HCT116 (cell line): ENCODE results near the gene DAPK1. TPM values are rescaled to one million over a fixed set of nuclear protein-coding genes. Genes with fewer than 3 reads are reported as not detected.

ENCODE experiments used
- ATAC-seq: fragments of 200-7000 bp; cut with Tn5 transposase; 2 replicates; pipeline ENCODE4 v1.9.1; 2020; ENCODE audit warnings: mild to moderate bottlenecking, moderate library complexity
- BruUV-seq: library from RNA; stranded (reverse); fragments of 400-500 nt; replicated peaks from 2 replicates; lab custom pipeline; 2021; lab: Mats Ljungman, UMichigan
- CTCF ChIA-PET: fragments of 300-600 bp; sonication (Branson Sonifier 250); formaldehyde crosslinking; loops from one replicate; lab custom pipeline; 2021; ENCODE audit warnings: antibody characterized with exemption; lab: Charles Lee
- POLR2A ChIA-PET: fragments of 300-600, 350-600 bp; sonication (Branson Sonifier 250); formaldehyde crosslinking; loops from one replicate; lab custom pipeline; 2021; ENCODE audit warnings: antibody characterized with exemption; lab: Charles Lee
- RAD21 ChIA-PET, 2 experiments: fragments of 300-600 bp; sonication (Branson Sonifier 250); formaldehyde crosslinking; loops; one replicate each; lab custom pipeline; 2023; ENCODE audit warnings: low total read pairs in 2 of 2; ENCODE audit not compliant: uncharacterized antibody in 2 of 2, unreplicated experiment in 2 of 2, low non-redundant PET in 1 of 2; lab: Charles Lee
- DNase-seq: peaks from one replicate; pipeline ENCODE4 v3.0.0-alpha.2; 2010; ENCODE audit warnings: low read depth, low spot score
- H2AFZ ChIP-seq: fragments of 200-600 bp; shearing (Covaris generic), sonication (generic); 2 replicates; pipeline ENCODE4 v1.6.1; 2017; ENCODE audit warnings: low read depth, mixed run types, mixed read lengths, antibody characterized with exemption, low read length; ENCODE audit not compliant: poor library complexity, severe bottlenecking
- H3K27ac ChIP-seq: 2 replicates; pipeline ENCODE4 v1.5.1; 2012; ENCODE audit warnings: low read depth, low read length
- H3K27me3 ChIP-seq: fragments of 200-600 bp; sonication (generic); 2 replicates; pipeline ENCODE4 v1.6.1; 2016; ENCODE audit warnings: mixed run types, low read length, mixed read lengths; ENCODE audit not compliant: insufficient read depth
- H3K36me3 ChIP-seq, 2 experiments: fragments of 200-500 bp in 1 of 2; fragments of 200-600 bp in 1 of 2; sonication (Bioruptor generic) in 1 of 2; sonication (generic) in 1 of 2; 2 replicates each; pipeline versions ENCODE4 v1.5.1 to v1.6.1; 2014 to 2016; ENCODE audit warnings: low read length in 2 of 2, inconsistent platforms in 1 of 2, mixed read lengths in 1 of 2, mixed run types in 1 of 2; ENCODE audit not compliant: insufficient read depth in 2 of 2, control insufficient read depth in 1 of 2
- H3K4me1 ChIP-seq, 2 experiments: fragments of 200-600 bp in 1 of 2; sonication (generic) in 1 of 2; 2 replicates each; pipeline versions ENCODE4 v1.5.1 to v1.6.1; 2012 to 2017; ENCODE audit warnings: low read length in 2 of 2, inconsistent platforms in 1 of 2, mild to moderate bottlenecking in 1 of 2, mixed read lengths in 1 of 2, mixed run types in 1 of 2, moderate library complexity in 1 of 2; ENCODE audit not compliant: insufficient read depth in 2 of 2, control insufficient read depth in 1 of 2
- H3K4me2 ChIP-seq: fragments of 200-600 bp; sonication (generic); 2 replicates; pipeline ENCODE4 v1.6.1; 2017; ENCODE audit warnings: mixed run types, low read length, mixed read lengths
- H3K4me3 ChIP-seq, 2 experiments: fragments of 200-600 bp in 1 of 2; sonication (generic) in 1 of 2; replicated peaks in 1 of 2; 2 replicates each; pipeline ENCODE4 v1.5.1; 2011 to 2016; ENCODE audit warnings: low read length in 2 of 2, control low read depth in 1 of 2, low read depth in 1 of 2, mild to moderate bottlenecking in 1 of 2, mixed read lengths in 1 of 2, mixed run types in 1 of 2
- H3K79me2 ChIP-seq: fragments of 200-600 bp; sonication (generic); 2 replicates; pipeline ENCODE4 v1.6.1; 2017; ENCODE audit warnings: mild to moderate bottlenecking, mixed run types, low read length, moderate library complexity, mixed read lengths; ENCODE audit not compliant: insufficient read depth
- H3K9ac ChIP-seq: fragments of 200-600 bp; sonication (generic); 2 replicates; pipeline ENCODE4 v1.6.1; 2016; ENCODE audit warnings: low read length, mixed read lengths
- H3K9me2 ChIP-seq: fragments of 200-600 bp; sonication (generic), shearing (Covaris generic); 2 replicates; pipeline ENCODE4 v1.6.1; 2017; ENCODE audit warnings: mixed run types, mild to moderate bottlenecking, moderate library complexity; ENCODE audit not compliant: insufficient read depth
- H3K9me3 ChIP-seq, 2 experiments: fragments of 200-500 bp in 1 of 2; fragments of 200-600 bp in 1 of 2; sonication (Bioruptor generic) in 1 of 2; sonication (generic) in 1 of 2; 2 replicates each; pipeline ENCODE4 v1.6.1; 2014 to 2017; ENCODE audit warnings: low read length in 2 of 2, mixed read lengths in 2 of 2, inconsistent platforms in 1 of 2, low read depth in 1 of 2, mild to moderate bottlenecking in 1 of 2, mixed run types in 1 of 2, moderate library complexity in 1 of 2; ENCODE audit not compliant: control insufficient read depth in 1 of 2, insufficient read depth in 1 of 2
- H4K20me1 ChIP-seq: fragments of 200-600 bp; sonication (generic), shearing (Covaris generic); 2 replicates; pipeline ENCODE4 v1.6.1; 2017; ENCODE audit warnings: mixed run types, mild to moderate bottlenecking, moderate library complexity; ENCODE audit not compliant: insufficient read depth
- CTCF ChIP-seq, 3 experiments: fragments of 200-600 bp in 1 of 3; sonication (generic) in 1 of 3; IDR thresholded peaks in 2 of 3; conservative IDR thresholded peaks in 1 of 3; 2 replicates each; pipeline ENCODE4 v1.5.1; 2012 to 2017; ENCODE audit warnings: low read depth in 2 of 3, low read length in 2 of 3, antibody characterized with exemption in 1 of 3, borderline replicate concordance in 1 of 3, control low read depth in 1 of 3, mild to moderate bottlenecking in 1 of 3, mixed read lengths in 1 of 3, mixed run types in 1 of 3, moderate library complexity in 1 of 3; ENCODE audit not compliant: insufficient read depth in 1 of 3
- ELF1 ChIP-seq: IDR thresholded peaks from 2 replicates; pipeline ENCODE4 v1.6.1; 2012; ENCODE audit warnings: low read depth, borderline replicate concordance
- FOSL1 ChIP-seq: IDR thresholded peaks from 2 replicates; pipeline ENCODE4 v1.6.1; 2012; ENCODE audit warnings: low read depth
- JUND ChIP-seq: IDR thresholded peaks from 2 replicates; pipeline ENCODE4 v1.6.1; 2012
- POLR2AphosphoS5 ChIP-seq: IDR thresholded peaks from 2 replicates; pipeline ENCODE4 v1.6.1; 2011; ENCODE audit warnings: mild to moderate bottlenecking, low read depth, low read length, moderate library complexity
- REST ChIP-seq: IDR thresholded peaks from 2 replicates; pipeline ENCODE4 v1.6.1; 2012; ENCODE audit warnings: low read depth
- SIN3A ChIP-seq: IDR thresholded peaks from 2 replicates; pipeline ENCODE4 v1.6.1; 2012; ENCODE audit warnings: low read depth
- TCF7L2 ChIP-seq: IDR thresholded peaks from 2 replicates; pipeline ENCODE4 v1.7.0; 2011; ENCODE audit warnings: borderline replicate concordance, inconsistent platforms; ENCODE audit not compliant: insufficient read depth, insufficient read length; ENCODE audit errors: extremely low read depth
- YY1 ChIP-seq: IDR thresholded peaks from 2 replicates; pipeline ENCODE4 v1.6.1; 2011; ENCODE audit warnings: low read length, low read depth, moderate library complexity, mild to moderate bottlenecking; ENCODE audit not compliant: insufficient replicate concordance; ENCODE audit errors: extremely low read depth
- ZFX ChIP-seq: fragments of 450-650 bp; IDR thresholded peaks from 2 replicates; pipeline ENCODE4 v1.6.1; 2017
- ZNF274 ChIP-seq: fragments of 200-500 bp; sonication (Bioruptor generic); IDR thresholded peaks from 2 replicates; pipeline ENCODE4 v1.6.1; 2014; ENCODE audit warnings: mild to moderate bottlenecking, low read depth, low read length, inconsistent platforms
- intact Hi-C: fragments of 100-400 bp; cut with micrococcal nuclease; formaldehyde crosslinking; loops from 2 replicates; pipeline ENCODE4 v1.10.0; 2022
- total RNA-seq: library from RNA; stranded (reverse); gene quantifications from one replicate; pipeline ENCODE4 v1.2.1, GENCODE V29; 2021; ENCODE audit not compliant: unreplicated experiment

The DAPK1 gene
- total RNA-seq, 1 experiment from 2014 or later, result 5.6 TPM

- POLR2A ChIA-PET, result no interaction called here
Observed at GRCh38 chr9:87537625-87538024, 40.0 kb downstream of the DAPK1 start.

More at GRCh38 chr9:87537625-87538024, 40.0 kb downstream of the DAPK1 start:
- no TSS peak for BruUV-seq
- Histone ChIP-seq H3K27ac (no peak overlapping the region), H4K20me1 (no peaks in the 10 kb centered on the region), H2AFZ (no peak overlapping the region), H3K9me2 (no peaks in the 10 kb centered on the region), H3K4me2 (no peak overlapping the region), H3K9ac (no peak overlapping the region), H3K4me1 (no peaks in the 10 kb centered on the region), H3K9me3 (no peaks in the 10 kb centered on the region), H3K4me3 (no peak overlapping the region), H3K79me2 (no peaks in the 10 kb centered on the region), H3K27me3 (no peaks in the 10 kb centered on the region), H3K36me3 (no peaks in the 10 kb centered on the region; a peak in 1 of 4 replicates)
- intact Hi-C loops, result no loop called here
- ATAC-seq (no peak), DNase-seq (no peak)
- TF ChIP-seq ZNF274, result no peak
- no peak for TF ChIP-seq JUND
- TF ChIP-seq POLR2AphosphoS5, result no peak
- TF ChIP-seq CTCF (IDR thresholded peaks at IDR 0.05 in 2 of 3, conservative IDR thresholded peaks at IDR 0.05 in 1 of 3; ENCODE audit: borderline replicate concordance in 1 of 3, insufficient read depth in 1 of 3, low read depth in 2 of 3, low read length in 2 of 3), result no peak
- no peak for TF ChIP-seq SIN3A
- no peak for TF ChIP-seq ELF1
- no peak for TF ChIP-seq FOSL1
- TF ChIP-seq ZFX, result no peak
- TF ChIP-seq YY1, result no peak
- TF ChIP-seq REST, result no peak
- TF ChIP-seq TCF7L2, result no peak
- RAD21 ChIA-PET, result no interaction called here
- CTCF ChIA-PET, result no interaction called here
